Diencephalon (tissue), 1 donor: Measurements from ENCODE around the gene WASHC4. TPM values are rescaled to one million over a fixed set of nuclear protein-coding genes. Genes with fewer than 3 reads are reported as not detected.

ENCODE experiments used
- total RNA-seq: library from RNA; depleted of rRNA; stranded (reverse); fragments of >200 nt; gene quantifications from one replicate; pipeline ENCODE4 v1.2.3, GENCODE V29; 2014

WASHC4 gene, protein sequence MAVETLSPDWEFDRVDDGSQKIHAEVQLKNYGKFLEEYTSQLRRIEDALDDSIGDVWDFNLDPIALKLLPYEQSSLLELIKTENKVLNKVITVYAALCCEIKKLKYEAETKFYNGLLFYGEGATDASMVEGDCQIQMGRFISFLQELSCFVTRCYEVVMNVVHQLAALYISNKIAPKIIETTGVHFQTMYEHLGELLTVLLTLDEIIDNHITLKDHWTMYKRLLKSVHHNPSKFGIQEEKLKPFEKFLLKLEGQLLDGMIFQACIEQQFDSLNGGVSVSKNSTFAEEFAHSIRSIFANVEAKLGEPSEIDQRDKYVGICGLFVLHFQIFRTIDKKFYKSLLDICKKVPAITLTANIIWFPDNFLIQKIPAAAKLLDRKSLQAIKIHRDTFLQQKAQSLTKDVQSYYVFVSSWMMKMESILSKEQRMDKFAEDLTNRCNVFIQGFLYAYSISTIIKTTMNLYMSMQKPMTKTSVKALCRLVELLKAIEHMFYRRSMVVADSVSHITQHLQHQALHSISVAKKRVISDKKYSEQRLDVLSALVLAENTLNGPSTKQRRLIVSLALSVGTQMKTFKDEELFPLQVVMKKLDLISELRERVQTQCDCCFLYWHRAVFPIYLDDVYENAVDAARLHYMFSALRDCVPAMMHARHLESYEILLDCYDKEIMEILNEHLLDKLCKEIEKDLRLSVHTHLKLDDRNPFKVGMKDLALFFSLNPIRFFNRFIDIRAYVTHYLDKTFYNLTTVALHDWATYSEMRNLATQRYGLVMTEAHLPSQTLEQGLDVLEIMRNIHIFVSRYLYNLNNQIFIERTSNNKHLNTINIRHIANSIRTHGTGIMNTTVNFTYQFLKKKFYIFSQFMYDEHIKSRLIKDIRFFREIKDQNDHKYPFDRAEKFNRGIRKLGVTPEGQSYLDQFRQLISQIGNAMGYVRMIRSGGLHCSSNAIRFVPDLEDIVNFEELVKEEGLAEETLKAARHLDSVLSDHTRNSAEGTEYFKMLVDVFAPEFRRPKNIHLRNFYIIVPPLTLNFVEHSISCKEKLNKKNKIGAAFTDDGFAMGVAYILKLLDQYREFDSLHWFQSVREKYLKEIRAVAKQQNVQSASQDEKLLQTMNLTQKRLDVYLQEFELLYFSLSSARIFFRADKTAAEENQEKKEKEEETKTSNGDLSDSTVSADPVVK
- total RNA-seq: 82.1 TPM

DNA sequence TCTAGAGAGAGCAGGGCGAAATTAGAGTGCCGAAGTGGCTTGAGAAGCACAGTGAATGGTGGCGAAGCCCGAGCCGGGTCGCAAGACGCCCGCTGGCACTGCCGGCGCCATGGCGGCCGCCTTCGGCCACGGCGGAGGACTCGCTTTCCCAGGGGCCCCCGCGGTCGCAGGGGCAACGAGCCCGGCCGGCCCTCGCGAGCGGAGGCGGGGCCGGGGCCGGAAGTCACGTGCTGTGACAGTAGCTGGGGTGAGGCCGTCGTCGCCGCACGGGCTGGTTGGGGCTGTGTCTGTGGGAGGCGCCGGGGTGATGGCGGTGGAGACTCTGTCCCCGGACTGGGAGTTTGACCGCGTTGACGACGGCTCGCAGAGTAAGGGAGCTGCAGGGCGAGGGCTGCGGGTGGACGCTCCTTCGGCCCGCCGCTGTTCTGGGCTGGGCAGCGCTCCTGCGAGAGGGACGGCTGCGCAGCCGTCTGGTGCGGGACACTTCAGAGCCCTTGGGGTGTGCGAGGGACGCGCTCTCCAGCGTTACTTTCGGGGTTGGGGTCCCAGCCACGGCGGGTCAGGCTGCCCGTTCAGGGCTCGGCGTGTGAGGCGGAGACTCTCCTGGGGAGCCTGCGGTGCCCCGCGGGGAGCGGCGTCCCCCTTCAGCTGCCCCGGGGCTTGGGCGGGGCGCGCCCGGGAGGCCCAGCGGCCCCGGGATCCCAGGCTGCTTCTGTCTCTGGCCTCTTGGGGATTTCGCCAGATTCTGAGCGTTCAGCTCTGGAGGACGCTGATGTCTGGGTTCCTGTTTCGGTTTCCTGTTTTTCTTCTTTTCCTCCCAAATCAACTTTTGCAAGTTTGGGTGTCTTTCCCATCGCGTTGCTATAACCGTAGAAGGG lies at the start of gene WASHC4:
WASHC4 (plus strand) TSS at position 238 of the 878 bp plus-strand sequence; CDS start at position 308, 70 bp downstream.

DNA sequence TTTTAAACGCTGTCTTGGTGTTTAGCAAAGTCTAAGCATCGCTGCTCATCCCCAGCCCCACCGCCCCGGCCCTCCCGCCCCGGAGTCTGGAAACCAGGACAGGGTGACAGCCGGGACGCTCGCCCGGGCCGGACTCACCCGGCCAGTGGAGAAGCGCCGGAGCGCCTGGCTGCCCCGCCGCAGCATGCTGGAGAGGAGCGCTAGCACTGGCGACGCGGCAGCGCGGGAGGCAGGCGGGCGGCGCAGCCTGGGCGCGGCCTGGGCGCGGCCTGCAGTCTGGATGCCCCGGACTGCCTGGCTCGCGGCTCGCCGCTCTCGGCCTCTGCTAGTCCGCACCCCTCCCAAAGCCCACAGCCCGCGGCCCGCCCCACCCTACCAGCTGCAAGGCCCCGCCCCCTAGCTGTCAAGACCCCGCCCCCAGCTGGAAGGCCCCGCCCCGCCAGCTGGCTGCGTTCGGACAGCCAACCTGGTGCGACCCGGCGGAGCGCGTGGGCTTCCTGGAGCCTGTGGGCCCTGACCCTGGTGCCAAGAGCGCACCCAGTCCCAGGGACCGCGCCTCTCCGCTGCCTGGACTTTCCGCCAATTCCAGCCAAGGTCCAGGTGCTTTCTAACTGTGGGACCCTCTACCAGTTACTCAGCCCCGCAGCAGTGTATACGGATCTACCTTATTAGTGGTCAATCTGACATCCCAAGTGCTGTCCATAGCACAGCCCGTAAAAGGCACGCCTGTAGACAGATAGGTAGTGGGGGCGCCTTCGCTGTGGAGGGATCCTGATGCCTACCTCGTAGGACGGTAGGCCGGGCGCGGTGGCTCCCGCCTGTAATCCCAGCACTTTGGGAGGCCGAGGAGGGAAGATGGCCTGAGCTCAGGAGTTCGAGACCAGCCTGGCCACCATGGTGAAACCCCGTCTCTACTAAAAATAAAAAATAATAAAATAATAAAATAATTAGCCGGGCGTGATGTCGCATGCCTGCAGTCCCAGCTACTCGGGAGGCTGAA lies 23.0 kb upstream of the WASHC4 start, which contains the start of gene ALDH1L2:
ALDH1L2 (minus strand) TSS at position 208 of the 1,000 bp plus-strand sequence; CDS start at position 186, 22 bp downstream.

Other genes starting within 250 kb of the WASHC4 start
- 143 TPM for gene SLC41A2, start 149.4 kb upstream of the WASHC4 start, total RNA-seq
- gene NOPCHAP1, start 121.4 kb upstream of the WASHC4 start, total RNA-seq: 19.8 TPM
- 8.3 TPM for gene ALDH1L2, start 23.3 kb upstream of the WASHC4 start, total RNA-seq
- gene APPL2, start 128.4 kb downstream of the WASHC4 start, total RNA-seq: 42.7 TPM
- 36.7 TPM for gene C12orf75, start 223.0 kb downstream of the WASHC4 start, total RNA-seq